ENCODE measurements around the gene TMEM81.

- no peak for TF ChIP-seq EZH2 (IDR thresholded peaks at IDR 0.05)
- TF ChIP-seq, protein P1, sequence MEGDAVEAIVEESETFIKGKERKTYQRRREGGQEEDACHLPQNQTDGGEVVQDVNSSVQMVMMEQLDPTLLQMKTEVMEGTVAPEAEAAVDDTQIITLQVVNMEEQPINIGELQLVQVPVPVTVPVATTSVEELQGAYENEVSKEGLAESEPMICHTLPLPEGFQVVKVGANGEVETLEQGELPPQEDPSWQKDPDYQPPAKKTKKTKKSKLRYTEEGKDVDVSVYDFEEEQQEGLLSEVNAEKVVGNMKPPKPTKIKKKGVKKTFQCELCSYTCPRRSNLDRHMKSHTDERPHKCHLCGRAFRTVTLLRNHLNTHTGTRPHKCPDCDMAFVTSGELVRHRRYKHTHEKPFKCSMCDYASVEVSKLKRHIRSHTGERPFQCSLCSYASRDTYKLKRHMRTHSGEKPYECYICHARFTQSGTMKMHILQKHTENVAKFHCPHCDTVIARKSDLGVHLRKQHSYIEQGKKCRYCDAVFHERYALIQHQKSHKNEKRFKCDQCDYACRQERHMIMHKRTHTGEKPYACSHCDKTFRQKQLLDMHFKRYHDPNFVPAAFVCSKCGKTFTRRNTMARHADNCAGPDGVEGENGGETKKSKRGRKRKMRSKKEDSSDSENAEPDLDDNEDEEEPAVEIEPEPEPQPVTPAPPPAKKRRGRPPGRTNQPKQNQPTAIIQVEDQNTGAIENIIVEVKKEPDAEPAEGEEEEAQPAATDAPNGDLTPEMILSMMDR (IDR thresholded peaks at IDR 0.05) = no peak
These were observed 18.1 kb upstream of the TMEM81 start for GRCh38 chr1:205102404-205102803.

All from neural progenitor cell (in vitro differentiated cells).